ENCODE results near the gene DEFB131A. TPM values are rescaled to one million over a fixed set of nuclear protein-coding genes. Genes with fewer than 3 reads are reported as not detected.
"Not testable (repeated sequence)": the region's sequence is repeated elsewhere in the genome, so short reads cannot be mapped to it uniquely, and the experiment has no call there.

The DEFB131A gene
- total RNA-seq: not detected

DNA sequence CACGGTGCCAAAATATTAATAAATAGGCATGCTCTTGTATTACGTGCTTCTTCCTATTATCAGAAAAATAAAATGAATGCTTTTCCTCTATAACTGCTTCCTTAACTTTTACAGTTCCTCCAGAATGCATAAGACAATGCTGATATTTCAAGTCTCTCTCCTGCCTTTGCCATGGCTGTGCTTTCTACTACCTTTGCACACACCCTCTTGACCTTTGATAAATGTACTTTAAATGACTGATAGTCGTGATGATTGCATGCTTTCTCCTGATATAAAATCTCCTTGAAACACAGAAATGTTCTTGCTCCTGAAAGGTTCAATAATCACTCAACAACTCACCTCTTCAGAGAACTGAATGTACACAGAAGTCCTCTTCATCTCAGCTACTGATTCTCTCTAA, at the start of gene DEFB131A:
DEFB131A (plus strand) TSS at position 301 of the 400 bp plus-strand sequence. CDS start 120 bp downstream, outside the sequence.
- DNase-seq (ENCODE audit: low spot score): not testable (repeated sequence)

- DNase-seq (ENCODE audit: low spot score): not testable (repeated sequence)
These were observed 38.4 kb upstream of the DEFB131A start for GRCh38 chr4:9405774-9406173.

GRCh38 chr4:9406491-9406890, 37.7 kb upstream of the DEFB131A start:
- not testable (repeated sequence) for DNase-seq (ENCODE audit: low spot score)

GRCh38 chr4:9409793-9410192, 34.4 kb upstream of the DEFB131A start:
- DNase-seq (ENCODE audit: low spot score): no peak

GRCh38 chr4:9421884-9422455, 22.2 kb upstream of the DEFB131A start:
- DNase-seq (ENCODE audit: low spot score): not testable (repeated sequence)

- not testable (repeated sequence) for DNase-seq (ENCODE audit: low spot score)
These were observed 18.3 kb upstream of the DEFB131A start for GRCh38 chr4:9425916-9426315.

DNA sequence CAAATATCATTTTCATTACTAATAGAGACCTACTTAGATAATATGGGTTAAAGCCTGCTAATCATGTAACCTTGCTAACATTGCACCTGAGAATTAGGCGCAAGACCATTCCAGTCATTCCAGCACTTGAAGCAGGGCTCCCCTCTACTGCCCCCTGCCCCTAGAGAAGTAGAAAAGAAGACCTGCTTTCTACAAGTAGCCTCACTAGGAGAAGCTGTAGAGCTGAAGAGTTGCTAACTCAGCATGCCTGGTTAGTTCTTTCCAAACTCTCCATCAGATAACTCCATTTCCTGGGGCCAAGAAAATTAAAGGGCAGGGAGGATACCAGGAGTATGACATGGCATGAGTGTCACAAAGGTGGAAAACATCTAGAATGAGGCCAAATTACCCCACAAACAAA, 14.2 kb upstream of the DEFB131A start:
- DNase-seq (ENCODE audit: low spot score): not testable (repeated sequence)

- DNase-seq (ENCODE audit: low spot score): not testable (repeated sequence)
These were observed 10.9 kb upstream of the DEFB131A start for GRCh38 chr4:9433320-9433719.

GRCh38 chr4:9436728-9437127, 7.5 kb upstream of the DEFB131A start:
- DNase-seq (ENCODE audit: low spot score): not testable (repeated sequence)

GRCh38 chr4:9442355-9442754, 1.9 kb upstream of the DEFB131A start:
- DNase-seq (ENCODE audit: low spot score): not testable (repeated sequence)

- DNase-seq (ENCODE audit: low spot score): not testable (repeated sequence)
These were observed 467 bp downstream of the DEFB131A start for GRCh38 chr4:9444681-9445080.

DNA sequence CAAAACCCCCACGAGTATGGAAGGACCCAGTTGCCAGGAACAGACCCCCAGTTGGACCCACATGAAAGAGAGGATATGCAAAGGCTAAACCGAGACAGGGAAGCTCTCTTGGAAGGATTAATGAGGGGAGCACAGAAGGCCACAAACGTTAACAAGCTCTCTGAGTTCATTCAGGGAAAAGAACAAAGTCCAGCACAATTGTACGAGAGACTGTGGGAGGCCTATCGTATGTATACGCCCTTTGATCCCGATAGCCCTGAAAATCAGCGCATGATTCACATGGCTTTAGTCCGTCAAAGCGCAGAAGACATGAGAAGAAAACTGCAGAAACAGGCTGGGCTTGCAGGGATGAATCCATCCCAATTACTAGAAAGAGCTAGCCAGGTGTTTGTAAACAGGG, 8.0 kb downstream of the DEFB131A start:
- DNase-seq (ENCODE audit: low spot score): peak; percentile 53

DNA sequence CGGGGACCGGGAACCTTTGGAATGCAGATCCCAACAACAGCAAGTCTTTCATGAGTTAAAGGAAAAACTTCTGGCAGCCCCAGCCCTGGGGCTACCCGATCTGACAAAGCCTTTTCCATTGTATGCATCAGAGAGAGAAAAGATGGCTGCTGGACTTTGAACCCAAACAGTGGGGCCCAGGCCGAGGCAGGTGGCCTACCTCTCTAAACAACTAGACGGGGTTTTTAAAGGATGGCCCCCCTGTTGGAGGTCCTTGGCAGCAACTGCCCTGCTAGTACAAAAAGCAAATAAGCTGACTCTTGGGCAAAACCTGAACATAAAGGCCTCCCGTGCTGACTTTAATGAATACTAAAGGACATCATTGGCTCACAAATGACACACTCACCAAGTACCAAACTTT, 10.1 kb downstream of the DEFB131A start:
- DNase-seq (ENCODE audit: low spot score): not testable (repeated sequence)

DNA sequence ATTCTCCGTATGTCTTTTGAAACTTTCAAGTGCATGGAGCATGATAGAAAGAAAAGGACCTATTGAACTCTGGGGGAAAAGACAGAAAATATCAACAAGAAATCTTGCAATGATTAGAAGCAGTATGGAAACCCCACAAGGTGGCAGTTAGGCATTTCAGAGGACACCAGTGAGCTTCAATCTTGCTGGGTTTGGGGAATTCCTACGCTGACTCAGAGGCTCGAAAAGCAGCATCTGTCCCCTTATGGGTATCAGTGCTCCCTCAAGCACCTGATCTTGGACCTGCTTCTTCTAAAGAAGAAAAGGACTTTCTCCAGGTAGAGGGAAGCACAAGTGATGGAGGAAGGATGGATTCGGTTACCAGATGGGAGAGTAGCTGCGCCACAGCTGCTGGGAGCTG, 10.8 kb downstream of the DEFB131A start:
- DNase-seq (ENCODE audit: low spot score): not testable (repeated sequence)

DNA sequence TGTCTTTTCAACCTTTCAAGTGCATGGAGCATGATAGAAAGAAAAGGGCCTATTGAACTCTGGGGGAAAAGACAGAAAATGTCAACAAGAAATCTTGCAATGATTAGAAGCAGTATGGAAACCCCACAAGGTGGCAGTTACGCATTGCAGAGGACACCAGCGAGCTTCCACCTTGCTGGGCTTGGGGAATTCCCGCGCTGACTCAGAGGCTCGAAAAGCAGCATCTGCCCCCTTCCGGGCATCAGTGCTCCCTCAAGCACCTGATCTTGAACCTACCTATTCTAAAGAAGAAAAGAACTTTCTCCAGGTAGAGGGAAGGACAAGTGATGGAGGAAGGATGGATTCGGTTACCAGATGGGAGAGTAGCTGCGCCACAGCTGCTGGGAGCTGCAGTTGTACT, 35.3 kb downstream of the DEFB131A start:
- not testable (repeated sequence) for DNase-seq (ENCODE audit: low spot score)

DNA sequence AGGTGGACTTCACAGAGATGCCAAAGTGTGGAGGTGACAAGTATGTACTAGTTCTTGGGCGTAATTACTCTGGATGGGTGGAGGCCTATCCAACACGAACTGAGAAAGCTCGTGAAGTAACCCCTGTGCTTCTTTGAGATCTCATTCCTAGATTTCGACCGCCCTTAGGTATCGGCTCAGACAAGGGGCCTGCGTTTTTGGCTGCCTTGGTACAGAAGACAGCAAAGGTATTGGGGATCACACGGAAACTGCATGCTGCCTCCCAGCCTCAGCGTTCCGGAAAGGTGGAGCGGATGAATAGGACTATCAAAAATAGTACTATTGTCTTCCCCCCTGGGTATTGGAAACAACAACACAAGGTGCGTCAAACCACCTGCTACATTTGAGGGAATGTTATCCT, 35.9 kb downstream of the DEFB131A start:
- DNase-seq (ENCODE audit: low spot score): not testable (repeated sequence)

DNA sequence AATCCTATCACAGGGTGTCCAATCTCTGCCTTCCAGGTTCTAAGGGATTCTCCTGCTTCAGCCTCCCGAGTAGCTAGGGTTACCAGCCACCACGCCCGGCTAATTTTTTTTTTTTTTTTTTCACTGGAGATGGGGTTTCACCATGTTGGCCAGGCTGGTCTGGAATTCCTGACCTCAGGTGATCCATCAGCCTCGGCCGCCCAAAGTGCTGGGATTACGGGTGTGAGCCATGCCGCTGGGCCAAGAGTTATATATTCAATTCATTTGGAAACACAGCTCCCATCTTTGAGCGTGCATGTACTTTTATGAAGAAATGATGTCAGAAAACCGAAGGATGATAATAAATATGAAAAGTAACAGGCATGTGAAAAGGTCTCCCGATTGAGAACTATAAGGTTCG, 38.7 kb downstream of the DEFB131A start:
- not testable (repeated sequence) for DNase-seq (ENCODE audit: low spot score)

GRCh38 chr4:9483682-9484081, 39.5 kb downstream of the DEFB131A start:
- DNase-seq (ENCODE audit: low spot score): not testable (repeated sequence)

GRCh38 chr4:9486880-9487279, 42.7 kb downstream of the DEFB131A start:
- not testable (repeated sequence) for DNase-seq (ENCODE audit: low spot score)

DNA sequence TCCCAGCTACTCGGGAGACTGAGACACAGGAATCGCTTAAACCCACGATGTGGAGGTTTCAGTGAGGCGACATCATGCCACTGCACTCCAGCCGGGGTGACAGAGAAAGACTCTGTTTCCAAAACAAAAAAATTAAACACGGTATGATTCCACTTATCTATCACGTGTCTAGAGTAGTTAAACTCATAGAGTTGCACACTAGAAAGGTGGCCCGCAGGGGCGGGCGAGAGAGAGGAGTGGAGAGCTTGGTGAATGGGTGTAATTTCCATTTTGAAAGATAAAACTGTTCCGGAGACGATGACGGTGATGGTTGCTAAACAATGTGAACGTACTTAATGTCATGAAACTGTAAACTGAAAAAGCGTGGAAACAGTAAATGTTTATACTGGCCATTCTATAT, 44.6 kb downstream of the DEFB131A start:
- DNase-seq (ENCODE audit: low spot score): not testable (repeated sequence)

DNA sequence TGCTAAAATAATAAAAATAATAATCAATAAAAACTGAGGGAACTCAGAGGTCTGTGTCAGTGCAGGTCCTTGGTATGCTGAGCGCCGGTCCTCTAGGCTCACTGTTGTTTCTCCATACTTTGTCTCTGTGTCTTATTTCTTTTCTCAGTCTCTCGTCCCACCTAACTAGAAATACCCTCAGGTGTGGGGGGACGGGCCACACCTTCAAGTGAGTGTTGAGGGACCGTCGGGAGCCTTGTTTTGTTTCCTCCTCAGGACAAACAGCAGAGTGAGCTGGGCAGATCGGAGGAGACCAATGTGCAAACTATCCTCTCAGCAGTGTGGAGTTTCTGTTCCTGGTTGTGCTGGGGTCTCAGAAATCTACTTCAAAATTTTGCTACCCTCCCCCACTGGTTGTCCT, 46.3 kb downstream of the DEFB131A start:
- DNase-seq (ENCODE audit: low spot score): not testable (repeated sequence)

DNA sequence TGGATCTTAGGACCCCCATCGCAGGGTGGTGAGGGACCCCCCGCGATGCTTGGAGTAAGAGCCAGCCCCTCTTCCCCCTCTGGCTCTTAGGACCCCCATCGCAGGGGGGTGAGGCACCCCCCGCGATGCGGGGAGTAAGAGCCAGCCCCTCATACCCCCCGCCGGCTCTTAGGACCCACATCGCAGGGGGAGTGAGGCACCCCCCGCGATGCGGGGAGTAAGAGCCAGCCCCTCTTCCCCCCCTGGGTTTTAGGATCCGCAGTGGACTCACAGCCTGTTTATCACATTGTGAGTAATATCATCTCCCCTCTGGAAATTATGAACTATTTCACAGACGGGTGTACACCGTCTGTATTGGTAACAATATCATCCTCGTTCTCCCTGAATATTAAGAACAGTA, 46.8 kb downstream of the DEFB131A start:
- DNase-seq (ENCODE audit: low spot score): not testable (repeated sequence)

DNA sequence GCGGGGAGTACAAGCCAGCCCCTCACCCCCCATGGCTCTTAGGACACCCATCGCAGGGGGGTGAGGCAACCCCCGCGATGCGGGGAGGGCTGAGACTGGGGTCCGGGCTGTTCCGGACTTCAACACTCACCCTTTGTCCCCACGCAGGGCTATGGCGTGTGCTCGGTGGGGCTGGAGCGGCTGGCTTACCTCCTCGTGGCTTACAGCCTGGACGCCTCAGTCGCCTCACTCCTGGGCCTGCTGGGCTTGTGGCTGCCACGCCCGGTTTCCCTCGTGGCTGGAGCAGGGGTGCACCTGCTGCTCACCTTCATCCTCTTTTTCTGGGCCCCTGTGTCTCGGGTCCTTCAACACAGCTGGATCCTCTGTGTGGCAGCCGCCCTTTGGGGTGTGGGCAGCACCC, 49.4 kb downstream of the DEFB131A start:
- DNase-seq (ENCODE audit: low spot score): not testable (repeated sequence)

Measured in mucosa of gallbladder (tissue), 1 donor.